VCaP (cell line): ENCODE measurements around the gene F2R.

Source experiments
- H3K27ac ChIP-seq: fragments of 450-650 bp; 2 replicates; pipeline ENCODE4 v1.5.1; 2017
- TF ChIP-seq, protein P1 (sequence below): fragments of 450-650 bp; conservative IDR thresholded peaks from 2 replicates; pipeline ENCODE4 v1.5.1; 2017; ENCODE audit warnings: mild to moderate bottlenecking, moderate library complexity

The F2R gene

DNA sequence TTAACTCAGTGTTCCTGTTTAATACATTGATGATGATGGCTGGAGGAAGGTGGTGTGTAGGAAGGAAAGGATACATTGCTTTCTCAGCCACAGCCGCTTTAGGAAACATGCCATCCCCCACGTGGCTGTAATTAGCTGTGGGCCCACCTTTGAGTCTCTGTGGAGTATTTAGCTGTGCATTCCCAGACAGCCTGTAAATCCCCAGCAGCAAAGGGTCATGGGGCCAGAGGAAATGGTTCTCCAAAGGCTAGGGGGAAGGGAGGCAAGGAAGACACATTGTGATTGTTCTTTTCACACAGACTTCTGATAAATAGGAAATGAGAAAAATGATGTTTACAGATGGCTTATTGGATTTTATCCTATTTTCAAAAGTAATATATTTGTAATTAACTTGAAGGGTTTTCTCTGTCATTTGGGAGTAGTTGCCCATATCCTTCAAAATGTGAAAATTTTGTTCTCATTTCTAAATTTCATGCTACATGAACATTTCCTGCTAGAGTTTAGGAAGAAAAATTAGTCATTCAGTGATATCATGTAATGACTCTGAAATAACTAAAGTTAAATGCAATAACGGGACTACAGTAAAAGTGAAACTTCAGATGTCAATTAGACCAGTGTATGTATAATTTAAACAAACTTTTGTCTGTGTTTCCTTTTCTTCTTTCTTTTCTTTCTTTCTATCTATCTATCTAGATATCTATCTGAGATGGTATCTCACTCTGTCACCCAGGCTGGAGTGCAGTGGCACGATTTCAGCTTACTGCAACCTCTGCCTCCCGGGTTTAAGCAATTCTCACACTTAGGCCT is 24.3 kb upstream of the F2R start:
- TF ChIP-seq, protein P1, sequence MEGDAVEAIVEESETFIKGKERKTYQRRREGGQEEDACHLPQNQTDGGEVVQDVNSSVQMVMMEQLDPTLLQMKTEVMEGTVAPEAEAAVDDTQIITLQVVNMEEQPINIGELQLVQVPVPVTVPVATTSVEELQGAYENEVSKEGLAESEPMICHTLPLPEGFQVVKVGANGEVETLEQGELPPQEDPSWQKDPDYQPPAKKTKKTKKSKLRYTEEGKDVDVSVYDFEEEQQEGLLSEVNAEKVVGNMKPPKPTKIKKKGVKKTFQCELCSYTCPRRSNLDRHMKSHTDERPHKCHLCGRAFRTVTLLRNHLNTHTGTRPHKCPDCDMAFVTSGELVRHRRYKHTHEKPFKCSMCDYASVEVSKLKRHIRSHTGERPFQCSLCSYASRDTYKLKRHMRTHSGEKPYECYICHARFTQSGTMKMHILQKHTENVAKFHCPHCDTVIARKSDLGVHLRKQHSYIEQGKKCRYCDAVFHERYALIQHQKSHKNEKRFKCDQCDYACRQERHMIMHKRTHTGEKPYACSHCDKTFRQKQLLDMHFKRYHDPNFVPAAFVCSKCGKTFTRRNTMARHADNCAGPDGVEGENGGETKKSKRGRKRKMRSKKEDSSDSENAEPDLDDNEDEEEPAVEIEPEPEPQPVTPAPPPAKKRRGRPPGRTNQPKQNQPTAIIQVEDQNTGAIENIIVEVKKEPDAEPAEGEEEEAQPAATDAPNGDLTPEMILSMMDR, result no peak
- peak overlapping the region; percentile 42 for H3K27ac ChIP-seq

DNA sequence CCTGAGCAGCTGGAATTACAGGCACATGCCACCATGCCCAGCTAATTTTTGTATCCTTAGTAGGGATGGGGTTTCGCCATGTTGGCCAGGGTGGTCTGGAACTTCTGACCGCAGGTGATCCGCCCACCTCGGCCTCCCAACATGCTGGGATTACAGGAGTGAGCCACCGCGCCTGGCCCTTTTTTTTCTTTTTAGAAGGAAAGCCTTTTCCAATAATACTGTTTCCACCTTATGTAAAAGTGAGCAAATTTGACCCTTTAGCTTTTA is 23.7 kb upstream of the F2R start:
- TF ChIP-seq, protein P1, result no peak
- no peak overlapping the region for H3K27ac ChIP-seq

DNA sequence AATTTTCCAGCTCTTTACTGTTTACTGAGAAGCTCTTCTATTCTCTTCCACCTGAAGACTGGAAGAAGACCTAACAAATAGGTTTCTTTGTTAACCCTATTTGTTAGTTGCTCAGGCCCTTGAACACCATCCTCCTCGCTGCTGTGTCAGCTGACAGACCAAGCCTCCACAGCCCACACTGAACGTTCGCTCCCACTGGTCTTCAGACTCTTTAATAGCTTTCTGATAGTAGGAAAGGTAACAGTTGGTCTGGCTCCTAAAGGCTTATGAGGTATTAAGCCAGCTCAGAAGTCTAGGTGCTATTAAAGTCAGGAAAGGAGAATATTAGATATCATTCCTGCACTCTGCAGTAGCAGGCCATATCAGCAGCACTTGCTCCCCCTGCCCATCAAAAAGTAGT is 23.3 kb upstream of the F2R start:
- H3K27ac ChIP-seq, result no peak overlapping the region
- TF ChIP-seq, protein P1, result no peak

DNA sequence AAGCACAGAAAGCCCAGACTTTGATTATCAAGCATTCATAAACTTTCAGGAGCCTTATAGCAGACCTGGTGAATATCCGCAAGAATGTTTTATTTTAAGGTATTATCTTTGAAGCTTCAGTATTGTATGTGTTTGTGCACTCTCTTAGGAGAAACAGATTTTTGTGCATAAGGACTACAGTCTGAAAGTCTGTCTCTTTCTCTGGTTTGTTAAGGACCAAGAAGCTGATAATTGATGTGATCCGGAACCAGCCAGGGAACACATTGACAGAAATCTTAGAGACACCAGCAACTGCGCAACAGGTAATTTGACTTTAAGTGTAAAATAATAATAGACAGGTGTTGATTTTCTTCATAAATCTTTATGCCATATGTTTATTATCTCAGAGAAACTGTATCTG is 22.8 kb upstream of the F2R start:
- TF ChIP-seq, protein P1, result no peak
- no peak overlapping the region for H3K27ac ChIP-seq

DNA sequence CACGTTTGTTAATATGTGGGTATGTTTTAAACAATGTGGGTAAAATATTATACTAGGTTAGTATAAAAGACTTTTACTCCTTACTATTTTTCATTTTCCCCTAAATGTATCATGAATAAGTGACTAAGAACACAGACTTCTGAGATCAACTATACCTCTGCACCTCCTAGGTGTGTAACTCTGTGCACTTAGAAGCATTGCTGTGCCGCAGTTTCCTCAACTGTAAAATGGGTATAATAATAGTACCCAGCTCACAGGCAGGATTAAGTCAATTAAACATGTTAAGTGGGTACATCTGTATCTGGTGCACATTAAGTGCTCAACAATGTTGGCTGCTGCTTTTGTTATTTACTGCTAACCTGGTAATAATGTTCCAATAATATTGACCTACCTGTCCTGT is 21.6 kb upstream of the F2R start:
- no peak overlapping the region for H3K27ac ChIP-seq
- TF ChIP-seq, protein P1, result no peak

DNA sequence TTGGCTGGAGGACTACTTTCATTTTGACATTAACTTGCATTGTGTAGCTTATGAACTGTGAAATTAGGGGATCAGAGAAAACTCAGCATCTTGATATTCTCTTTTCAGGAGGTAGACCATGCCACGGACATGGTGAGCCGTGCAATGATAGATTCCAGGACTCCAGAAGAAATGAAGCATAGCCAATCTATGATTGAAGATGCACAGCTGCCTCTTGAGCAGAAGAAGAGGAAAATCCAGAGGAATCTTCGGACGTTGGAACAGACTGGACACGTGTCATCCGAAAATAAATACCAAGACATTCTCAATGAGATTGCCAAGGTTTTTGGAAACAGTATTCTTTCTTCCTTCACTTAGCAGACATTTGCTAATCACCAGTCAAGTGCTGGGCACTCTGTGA is 20.6 kb upstream of the F2R start:
- TF ChIP-seq, protein P1, result no peak
- H3K27ac ChIP-seq, result no peak overlapping the region

DNA sequence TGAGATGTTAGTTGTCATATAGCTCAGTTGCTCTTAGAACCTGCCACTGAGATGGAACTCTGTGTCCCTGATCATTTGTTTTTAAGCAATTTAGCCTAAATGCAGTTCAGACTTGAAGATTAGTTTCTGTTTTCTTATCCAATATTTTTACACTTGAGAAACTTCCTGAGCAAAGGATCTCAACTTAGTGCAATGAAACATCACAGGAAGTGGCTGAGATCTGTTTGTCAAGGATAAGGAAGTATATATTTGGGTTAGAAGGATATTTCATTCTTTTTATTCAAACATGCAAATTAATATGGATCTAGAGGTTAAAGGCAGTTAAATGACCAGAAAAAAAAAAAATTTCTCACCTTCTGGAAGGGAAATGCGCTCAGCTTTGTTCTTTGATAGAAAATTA is 19.7 kb upstream of the F2R start:
- TF ChIP-seq, protein P1, result no peak
- no peak overlapping the region for H3K27ac ChIP-seq
